Gastroesophageal sphincter (tissue), 4 donors: Measurements from ENCODE around the gene PBX3. TPM values are rescaled to one million over a fixed set of nuclear protein-coding genes. Genes with fewer than 3 reads are reported as not detected.

Source experiments
- ATAC-seq: fragments of 150-250 bp; one replicate; pipeline ENCODE4 v1.9.1; 2016; ENCODE audit warnings: mild to moderate bottlenecking, moderate library complexity
- H3K27ac ChIP-seq, 4 donors: fragments of 200-600 bp; sonication (generic) in 3 of 4; 1 replicate in 3 of 4; 2 replicates in 1 of 4; pipeline ENCODE4 v1.5.1; 2016 to 2019
- H3K27me3 ChIP-seq: fragments of 200-600 bp; sonication (generic); one replicate; pipeline ENCODE4 v1.5.1; 2019
- H3K36me3 ChIP-seq, 2 donors: fragments of 200-600 bp; sonication (generic); one replicate each; pipeline ENCODE4 v1.5.1; 2019; ENCODE audit warnings: control low read depth in 1 of 2
- H3K4me1 ChIP-seq, 3 donors: fragments of 200-600 bp; sonication (generic); 1 replicate in 2 of 3; 2 replicates in 1 of 3; pipeline ENCODE4 v1.5.1; 2016 to 2019; ENCODE audit warnings: control low read depth in 2 of 3
- H3K4me3 ChIP-seq, 2 donors: fragments of 200-600 bp; sonication (generic); one replicate each; pipeline ENCODE4 v1.5.1; 2019; ENCODE audit warnings: mild to moderate bottlenecking in 1 of 2, moderate library complexity in 1 of 2
- H3K9me3 ChIP-seq, 3 donors: fragments of 200-600 bp; sonication (generic); one replicate each; pipeline ENCODE4 v1.5.1; 2017 to 2019; ENCODE audit warnings: control low read depth in 2 of 3
- CTCF ChIP-seq, 4 experiments: fragments of 200-600 bp in 2 of 4; fragments of 450-650 bp in 2 of 4; sonication (generic) in 1 of 4; IDR thresholded peaks; one replicate each; pipeline ENCODE4 v1.5.1; 2017 to 2019; ENCODE audit warnings: antibody characterized with exemption in 4 of 4, mild to moderate bottlenecking in 2 of 4, moderate library complexity in 2 of 4
- EP300 ChIP-seq: sonication (generic); formaldehyde crosslinking; IDR thresholded peaks from one replicate; pipeline ENCODE4 v1.6.1; 2017; ENCODE audit warnings: antibody characterized with exemption, mild to moderate bottlenecking
- POLR2A ChIP-seq, 2 donors: fragments of 450-650 bp; IDR thresholded peaks; one replicate each; pipeline ENCODE4 v1.6.1; 2017; ENCODE audit warnings: antibody characterized with exemption in 2 of 2, mild to moderate bottlenecking in 2 of 2, moderate library complexity in 1 of 2
- POLR2AphosphoS5 ChIP-seq: sonication (generic); formaldehyde crosslinking; IDR thresholded peaks from one replicate; pipeline ENCODE4 v1.6.1; 2017; ENCODE audit warnings: antibody characterized with exemption
- WGBS, 2 donors: methylation state at CpG; one replicate each; pipeline ENCODE4 v1.1.5; 2018; ENCODE audit warnings: low coverage in 1 of 2; 5-methylcytosine and 5-hydroxymethylcytosine counted together
- total RNA-seq, 4 donors: library from RNA; depleted of rRNA; stranded (reverse); fragments of >200 nt; gene quantifications; one replicate each; pipeline ENCODE4 v1.1.0, GENCODE V29; 2016

Gene PBX3
- total RNA-seq, 4 donors from 2014 or later: 59.9 to 81.4 (median 71.8) TPM

DNA sequence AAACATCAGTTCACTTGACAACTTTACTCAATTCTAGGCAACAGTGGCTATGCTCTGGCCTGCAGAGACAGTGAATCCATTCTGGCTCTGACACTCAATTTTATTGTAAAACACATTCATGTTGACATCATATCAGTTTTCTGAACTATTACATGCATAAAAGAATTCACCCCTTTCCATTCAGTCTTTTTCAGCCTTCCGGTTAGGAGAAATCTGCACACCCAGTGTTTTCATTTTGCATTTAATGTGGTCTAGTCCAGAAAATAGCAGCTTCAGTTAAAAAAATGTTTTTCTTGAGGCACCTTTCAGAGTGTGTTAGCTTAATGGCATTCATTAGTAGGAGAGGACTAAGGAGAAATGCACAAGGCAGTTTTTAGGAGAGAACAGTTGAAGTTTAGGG, 95.1 kb downstream of the PBX3 start:
- ATAC-seq: no peak
- H3K4me1 ChIP-seq: peaks cover 0 to 38% (median 3%) of the 10 kb centered on the region in 3 donors
- H3K9me3 ChIP-seq: no peaks in the 10 kb centered on the region
- WGBS, 2 donors: 56 to 62% methylated on average over 1 of the region's 1 CpG
- no peaks in the 10 kb centered on the region for H3K36me3 ChIP-seq
- H3K4me3 ChIP-seq: no peak overlapping the region
- H3K27ac ChIP-seq: peak overlapping the region in 3 of 4 donors; percentile 3 to 39 (median 13)
- H3K27me3 ChIP-seq: no peaks in the 10 kb centered on the region
- no peak for TF ChIP-seq POLR2AphosphoS5
- TF ChIP-seq CTCF (IDR thresholded peaks at IDR 0.05): no peak
- TF ChIP-seq EP300: no peak
- TF ChIP-seq POLR2A (IDR thresholded peaks at IDR 0.05): no peak

- H3K36me3 ChIP-seq: no peaks in the 10 kb centered on the region
- no peak for ATAC-seq
- peak overlapping the region in 1 of 2 donors; percentile 9 for H3K4me3 ChIP-seq
- no peaks in the 10 kb centered on the region for H3K9me3 ChIP-seq
- TF ChIP-seq POLR2AphosphoS5: peak; percentile 30
- no peak for TF ChIP-seq CTCF (IDR thresholded peaks at IDR 0.05)
- peaks cover 0 to 38% (median 3%) of the 10 kb centered on the region in 3 donors for H3K4me1 ChIP-seq
- H3K27me3 ChIP-seq: no peaks in the 10 kb centered on the region
- H3K27ac ChIP-seq: peak overlapping the region in 1 of 4 donors; percentile 11
- 53 to 57% methylated on average over 4 to 5 of the region's 5 CpGs for WGBS, 2 donors
Observed at GRCh38 chr9:125843646-125844045, 96.5 kb downstream of the PBX3 start.

DNA sequence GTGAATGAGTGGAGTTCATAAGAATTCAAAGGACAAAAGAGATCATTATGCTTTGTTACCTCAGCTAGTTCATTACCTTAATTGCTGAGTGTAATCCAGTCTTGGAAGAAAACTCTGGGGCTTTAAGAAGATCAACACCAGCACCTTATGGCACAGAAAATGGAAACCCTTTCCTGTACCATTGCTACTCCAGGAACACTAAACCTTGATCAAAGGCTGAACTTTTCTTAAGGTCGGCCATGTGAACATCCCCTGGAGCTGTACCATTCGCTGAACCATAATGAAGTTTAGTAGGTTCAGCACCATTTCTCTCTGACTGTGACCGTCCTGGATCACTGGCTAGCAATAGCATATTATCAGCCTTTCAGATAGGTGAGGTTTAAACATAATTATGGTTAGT, 97.4 kb downstream of the PBX3 start:
- Histone ChIP-seq H3K36me3 (no peaks in the 10 kb centered on the region), H3K27ac (no peak overlapping the region), H3K27me3 (no peaks in the 10 kb centered on the region), H3K4me3 (no peak overlapping the region), H3K4me1 (peaks cover 0 to 38% (median 3%) of the 10 kb centered on the region in 3 donors), H3K9me3 (no peaks in the 10 kb centered on the region)
- no peak for ATAC-seq
- TF ChIP-seq POLR2A (IDR thresholded peaks at IDR 0.05) (no peak), CTCF (IDR thresholded peaks at IDR 0.05) (no peak), EP300 (no peak), POLR2AphosphoS5 (no peak)
- 86 to 100% methylated on average over 1 to 3 of the region's 3 CpGs for WGBS, 2 donors

DNA sequence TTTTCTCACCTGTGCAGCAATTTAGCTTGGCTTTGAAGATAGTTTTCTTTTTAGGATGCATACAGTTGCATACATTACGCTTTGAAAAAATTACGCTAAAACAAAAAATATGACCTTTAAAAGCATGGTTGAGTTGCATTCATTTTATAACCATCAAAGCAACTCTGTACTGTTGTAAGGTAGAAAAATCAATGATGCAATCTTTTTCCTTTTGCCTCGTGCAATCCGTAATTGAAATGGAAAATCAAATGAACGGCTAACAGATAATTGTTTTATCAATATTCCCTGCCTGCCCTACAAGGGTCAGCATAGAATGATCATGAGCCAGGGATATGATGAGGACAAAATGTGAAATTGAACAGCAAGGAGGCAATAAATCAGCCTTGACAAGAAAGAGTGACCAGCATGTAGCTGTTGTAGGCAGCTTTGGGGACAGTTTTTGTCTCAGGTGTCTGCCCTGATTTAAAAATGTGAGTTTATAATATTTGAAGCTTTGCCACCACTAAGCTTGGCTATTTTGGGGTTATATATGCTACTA, 98.2 kb downstream of the PBX3 start:
- Histone ChIP-seq H3K9me3 (no peaks in the 10 kb centered on the region), H3K36me3 (no peaks in the 10 kb centered on the region), H3K4me3 (no peak overlapping the region), H3K27me3 (no peaks in the 10 kb centered on the region), H3K4me1 (peaks cover 0 to 35% (median 3%) of the 10 kb centered on the region in 3 donors), H3K27ac (no peak overlapping the region)
- ATAC-seq: no peak
- 97 to 98% methylated on average over 5 of the region's 5 CpGs for WGBS, 2 donors
- TF ChIP-seq EP300: no peak
- no peak for TF ChIP-seq POLR2AphosphoS5
- no peak for TF ChIP-seq POLR2A (IDR thresholded peaks at IDR 0.05)
- TF ChIP-seq CTCF (IDR thresholded peaks at IDR 0.05): no peak

GRCh38 chr9:125847735-125848134, 100.6 kb downstream of the PBX3 start:
- no peak overlapping the region for H3K27ac ChIP-seq
- H3K4me1 ChIP-seq: peaks cover 0 to 38% (median 5%) of the 10 kb centered on the region in 3 donors
- H3K36me3 ChIP-seq: no peaks in the 10 kb centered on the region
- no peaks in the 10 kb centered on the region for H3K27me3 ChIP-seq
- no peak for TF ChIP-seq POLR2AphosphoS5
- no peak for TF ChIP-seq CTCF (IDR thresholded peaks at IDR 0.05)
- TF ChIP-seq EP300: no peak
- no peak for TF ChIP-seq POLR2A (IDR thresholded peaks at IDR 0.05)
- no peak for ATAC-seq
- H3K4me3 ChIP-seq: no peak overlapping the region
- H3K9me3 ChIP-seq: no peaks in the 10 kb centered on the region
- 93 to 100% methylated on average over 2 of the region's 2 CpGs for WGBS, 2 donors
